Kidney (tissue), 22 donors: ENCODE data around the gene CAP2. TPM values are rescaled to one million over a fixed set of nuclear protein-coding genes. Genes with fewer than 3 reads are reported as not detected.

ENCODE experiments used
- DNase-seq, 5 donors: peaks; one replicate each; pipeline ENCODE4 v3.0.0-alpha.2; 2013 to 2020
- FAIRE-seq: peaks from 2 replicates; lab custom pipeline; 2012; peaks lifted over from hg19 to GRCh38; lab: Jason Lieb, UNC
- H3K27ac ChIP-seq, 2 donors: one replicate each; pipeline ENCODE4 v1.7.0; 2013; ENCODE audit warnings: low read depth in 2 of 2, low read length in 2 of 2, inconsistent platforms in 1 of 2
- H3K27me3 ChIP-seq: one replicate; pipeline ENCODE4 v1.7.1; 2013; ENCODE audit warnings: low read length, inconsistent platforms; ENCODE audit not compliant: control insufficient read depth, insufficient read depth
- H3K36me3 ChIP-seq, 3 donors: one replicate each; pipeline versions ENCODE4 v1.7.0 to v1.7.1; 2013; ENCODE audit warnings: low read length in 3 of 3, control low read depth in 1 of 3, inconsistent platforms in 1 of 3; ENCODE audit not compliant: insufficient read depth in 3 of 3, control insufficient read depth in 2 of 3
- H3K4me1 ChIP-seq, 3 donors: one replicate each; pipeline versions ENCODE4 v1.7.0 to v1.7.1; 2013; ENCODE audit warnings: low read length in 3 of 3, inconsistent platforms in 1 of 3, low read depth in 1 of 3; ENCODE audit not compliant: control insufficient read depth in 2 of 3, insufficient read depth in 2 of 3
- H3K4me3 ChIP-seq, 3 donors: one replicate each; pipeline versions ENCODE4 v1.7.0 to v1.8.1; 2013; ENCODE audit warnings: low read length in 3 of 3, control low read depth in 1 of 3, inconsistent platforms in 1 of 3
- H3K9ac ChIP-seq, 3 donors: one replicate each; pipeline versions ENCODE4 v1.7.0 to v1.7.1; 2013; ENCODE audit warnings: low read length in 3 of 3, control low read depth in 1 of 3, inconsistent platforms in 1 of 3
- H3K9me3 ChIP-seq, 3 donors: one replicate each; pipeline versions ENCODE4 v1.7.0 to v1.7.1; 2013; ENCODE audit warnings: low read length in 3 of 3, control low read depth in 1 of 3, inconsistent platforms in 1 of 3; ENCODE audit not compliant: control insufficient read depth in 2 of 3, insufficient read depth in 1 of 3
- CTCF ChIP-seq: IDR thresholded peaks from 3 replicates; pipeline ENCODE4 v1.5.1; 2012; ENCODE audit warnings: mild to moderate bottlenecking, moderate library complexity, borderline replicate concordance; ENCODE audit not compliant: insufficient read depth; ENCODE audit errors: extremely low read depth
- intact Hi-C: fragments of 100-400 bp; cut with DNase I; formaldehyde crosslinking; loops from one replicate; pipeline ENCODE4 v1.11.1; 2022
- long read RNA-seq, 10 donors: library from polyadenylated mRNA in 1 of 10; unstranded in 1 of 10; transcript quantifications; one replicate each; pipeline ENCODE4 v2.0.0 and lab custom pipeline, GENCODE V29; 2021 to 2026
- polyA plus RNA-seq: library from polyadenylated mRNA; stranded (reverse); fragments of 350-450 nt; fragmentation: Illumina TruSeq; extraction: RNeasy Lipid Tissue Mini Kit (QIAGEN cat#74804); gene quantifications from one replicate; pipeline ENCODE4 v1.2.3, GENCODE V29; 2014; ENCODE audit warnings: low read depth, low replicate concordance; ENCODE audit not compliant: insufficient read depth
- total RNA-seq: library from RNA; stranded (reverse); fragmentation: NEBNext Ultra II Directional; extraction: Animal tissue kit (Norgen Biotek cat#: 25700); gene quantifications from one replicate; pipeline ENCODE4 v1.2.1, GENCODE V29; 2021
- donor health status: control.
- donor health status: control.
- donor health status: control.
- donor health status: control.
- donor health status: control.
- donor health status: DM: yes; HTN: yes; CAD: no.
- donor health status: Normal renal cell carcinoma (clear cell type).

Gene CAP2
- total RNA-seq (15.7 TPM), polyA plus RNA-seq (9.8 TPM)
- long read RNA-seq, donor 1, partial matches to known transcripts: 0 of 2 reads
- long read RNA-seq, donor 1, other reads (novel, unspliced or antisense): 0 of 2 reads
- long read RNA-seq, donor 2, partial matches to known transcripts: 0 of 1 reads
- long read RNA-seq, donor 2, other reads (novel, unspliced or antisense): 0 of 1 reads
- long read RNA-seq, donor 3, partial matches to known transcripts: 0 of 2 reads
- long read RNA-seq, donor 3, other reads (novel, unspliced or antisense): 0 of 2 reads
- long read RNA-seq, donor 4, partial matches to known transcripts: 0 of 2 reads
- long read RNA-seq, donor 4, other reads (novel, unspliced or antisense): 0 of 2 reads
- long read RNA-seq, donor 5, partial matches to known transcripts: 0 of 1 reads
- long read RNA-seq, donor 5, other reads (novel, unspliced or antisense): 0 of 1 reads
- long read RNA-seq, donor 6, partial matches to known transcripts: 0 of 2 reads
- long read RNA-seq, donor 6, other reads (novel, unspliced or antisense): 0 of 2 reads
- long read RNA-seq, donor 7, transcript CAP2-201 (13 exons, 3,316 nt): major isoform, 12 of 14 reads
- long read RNA-seq, donor 7, partial matches to known transcripts: 1 of 14 reads
- long read RNA-seq, donor 7, other reads (novel, unspliced or antisense): 1 of 14 reads
- long read RNA-seq, donor 8: 0 reads
- long read RNA-seq, donor 9, partial matches to known transcripts: 0 of 1 reads
- long read RNA-seq, donor 9, other reads (novel, unspliced or antisense): 0 of 1 reads
- long read RNA-seq, donor 10, partial matches to known transcripts: 0 of 3 reads
- long read RNA-seq, donor 10, other reads (novel, unspliced or antisense): 0 of 3 reads

- TF ChIP-seq CTCF: no peak
- FAIRE-seq (no peak), DNase-seq (peak; percentile 82 to 91 (median 89))
- peaks cover 0 to 5% (median 0%) of the 10 kb centered on the region in 3 donors for H3K4me1 ChIP-seq
- peak within 1 kb of the TSS; percentile 34 to 69 (median 63) for H3K9ac ChIP-seq
- intact Hi-C loops: no loop called here
- H3K9me3 ChIP-seq: no peaks in the 10 kb centered on the region
- H3K27me3 ChIP-seq: no peaks in the 10 kb centered on the region
- H3K36me3 ChIP-seq: no peaks in the 10 kb centered on the region
- peak within 1 kb of the TSS; percentile 89 to 90 for H3K27ac ChIP-seq
- H3K4me3 ChIP-seq: peak within 1 kb of the TSS; percentile 58 to 69 (median 68)
Observed at GRCh38 chr6:17392978-17393891, at the start of gene CAP2. TSS of gene CAP2 (plus strand) at chr6:17393595. CDS start at chr6:17421556, 27,961 bp downstream.

GRCh38 chr6:17347012-17347411, 46.4 kb upstream of the CAP2 start:
- no peak for FAIRE-seq
- Histone ChIP-seq H3K9ac (no peak overlapping the region), H3K36me3 (no peaks in the 10 kb centered on the region), H3K27ac (no peak overlapping the region), H3K4me1 (no peaks in the 10 kb centered on the region), H3K27me3 (no peaks in the 10 kb centered on the region), H3K9me3 (no peaks in the 10 kb centered on the region), H3K4me3 (no peak overlapping the region)
- DNase-seq: no peak
- no peak for TF ChIP-seq CTCF
- intact Hi-C loops: no loop called here

- Histone ChIP-seq H3K9ac (no peak overlapping the region), H3K36me3 (no peaks in the 10 kb centered on the region), H3K4me1 (no peaks in the 10 kb centered on the region), H3K27me3 (no peaks in the 10 kb centered on the region), H3K9me3 (no peaks in the 10 kb centered on the region), H3K27ac (no peak overlapping the region), H3K4me3 (no peak overlapping the region)
- no peak for TF ChIP-seq CTCF
- DNase-seq: no peak
- intact Hi-C loops: no loop called here
- no peak for FAIRE-seq
Observed at GRCh38 chr6:17349427-17349826, 44.0 kb upstream of the CAP2 start.
